ENCODE data around the gene SRRM4. TPM values are rescaled to one million over a fixed set of nuclear protein-coding genes. Genes with fewer than 3 reads are reported as not detected.
A peak's percentile ranks its signal among the peaks of the same experiment; 100 is the strongest.

Gene SRRM4
- total RNA-seq, 4 donors from 2014 or later = under 0.01 to 0.14 (median 0.09) TPM; not detected in 1

DNA sequence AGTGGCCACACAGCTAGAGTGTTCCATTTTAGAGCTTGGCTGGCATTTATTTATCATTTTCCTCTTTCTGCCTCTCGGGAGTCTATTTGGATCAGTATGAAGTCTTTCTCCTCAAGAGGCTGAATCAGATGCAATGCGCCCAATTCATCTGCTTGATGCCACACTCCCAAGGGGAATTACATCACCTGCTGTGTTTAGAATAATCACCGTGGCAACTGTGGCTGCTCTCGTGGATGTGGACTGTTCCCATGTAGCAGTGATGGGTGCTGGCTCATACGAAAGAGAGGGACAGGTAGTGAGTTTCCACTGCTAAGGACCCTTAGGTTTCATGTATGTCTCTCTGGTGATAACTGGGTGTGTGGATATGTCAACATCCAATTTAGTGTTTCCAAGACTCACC lies 70.7 kb downstream of the SRRM4 start:
- TF ChIP-seq, protein P1, sequence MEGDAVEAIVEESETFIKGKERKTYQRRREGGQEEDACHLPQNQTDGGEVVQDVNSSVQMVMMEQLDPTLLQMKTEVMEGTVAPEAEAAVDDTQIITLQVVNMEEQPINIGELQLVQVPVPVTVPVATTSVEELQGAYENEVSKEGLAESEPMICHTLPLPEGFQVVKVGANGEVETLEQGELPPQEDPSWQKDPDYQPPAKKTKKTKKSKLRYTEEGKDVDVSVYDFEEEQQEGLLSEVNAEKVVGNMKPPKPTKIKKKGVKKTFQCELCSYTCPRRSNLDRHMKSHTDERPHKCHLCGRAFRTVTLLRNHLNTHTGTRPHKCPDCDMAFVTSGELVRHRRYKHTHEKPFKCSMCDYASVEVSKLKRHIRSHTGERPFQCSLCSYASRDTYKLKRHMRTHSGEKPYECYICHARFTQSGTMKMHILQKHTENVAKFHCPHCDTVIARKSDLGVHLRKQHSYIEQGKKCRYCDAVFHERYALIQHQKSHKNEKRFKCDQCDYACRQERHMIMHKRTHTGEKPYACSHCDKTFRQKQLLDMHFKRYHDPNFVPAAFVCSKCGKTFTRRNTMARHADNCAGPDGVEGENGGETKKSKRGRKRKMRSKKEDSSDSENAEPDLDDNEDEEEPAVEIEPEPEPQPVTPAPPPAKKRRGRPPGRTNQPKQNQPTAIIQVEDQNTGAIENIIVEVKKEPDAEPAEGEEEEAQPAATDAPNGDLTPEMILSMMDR (IDR thresholded peaks at IDR 0.05) = no peak
- no peak for TF ChIP-seq POLR2A (IDR thresholded peaks at IDR 0.05)
- no peaks in the 10 kb centered on the region for H3K9me3 ChIP-seq
- no peak overlapping the region for H3K4me3 ChIP-seq
- H3K36me3 ChIP-seq = no peaks in the 10 kb centered on the region
- H3K27ac ChIP-seq = no peak overlapping the region
- no peak for DNase-seq
- no peaks in the 10 kb centered on the region for H3K27me3 ChIP-seq
- intact Hi-C loops (cut with DNase I; ENCODE audit: low total_unique reads) = no loop called here
- H3K4me1 ChIP-seq = no peaks in the 10 kb centered on the region

DNA sequence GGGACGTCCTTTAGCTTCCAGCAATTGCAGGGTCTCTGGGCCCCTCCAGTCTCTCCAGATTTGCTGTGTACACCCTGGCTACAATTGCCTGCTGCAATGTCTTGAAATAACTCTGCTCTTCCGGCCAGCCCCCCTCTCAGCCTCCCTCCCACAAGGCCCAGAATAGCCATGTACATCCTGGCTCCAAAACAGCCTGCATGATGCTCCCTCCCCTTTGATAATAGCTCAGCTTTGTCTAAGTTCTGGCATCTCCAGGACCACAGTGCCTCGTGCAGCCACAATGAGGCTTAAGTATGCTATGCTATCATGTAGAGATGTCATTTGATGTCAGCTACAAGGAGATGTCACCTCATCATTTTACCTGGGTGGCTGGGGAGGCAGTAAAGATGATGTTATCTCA lies 74.6 kb downstream of the SRRM4 start:
- H3K4me3 ChIP-seq = no peak overlapping the region
- H3K4me1 ChIP-seq = no peaks in the 10 kb centered on the region
- H3K9me3 ChIP-seq = no peaks in the 10 kb centered on the region
- no peak overlapping the region for H3K27ac ChIP-seq
- no peaks in the 10 kb centered on the region for H3K27me3 ChIP-seq
- no peak for DNase-seq
- intact Hi-C loops (cut with DNase I; ENCODE audit: low total_unique reads) = no loop called here
- TF ChIP-seq POLR2A (IDR thresholded peaks at IDR 0.05) = no peak
- TF ChIP-seq, protein P1 (IDR thresholded peaks at IDR 0.05) = no peak
- H3K36me3 ChIP-seq = no peaks in the 10 kb centered on the region

DNA sequence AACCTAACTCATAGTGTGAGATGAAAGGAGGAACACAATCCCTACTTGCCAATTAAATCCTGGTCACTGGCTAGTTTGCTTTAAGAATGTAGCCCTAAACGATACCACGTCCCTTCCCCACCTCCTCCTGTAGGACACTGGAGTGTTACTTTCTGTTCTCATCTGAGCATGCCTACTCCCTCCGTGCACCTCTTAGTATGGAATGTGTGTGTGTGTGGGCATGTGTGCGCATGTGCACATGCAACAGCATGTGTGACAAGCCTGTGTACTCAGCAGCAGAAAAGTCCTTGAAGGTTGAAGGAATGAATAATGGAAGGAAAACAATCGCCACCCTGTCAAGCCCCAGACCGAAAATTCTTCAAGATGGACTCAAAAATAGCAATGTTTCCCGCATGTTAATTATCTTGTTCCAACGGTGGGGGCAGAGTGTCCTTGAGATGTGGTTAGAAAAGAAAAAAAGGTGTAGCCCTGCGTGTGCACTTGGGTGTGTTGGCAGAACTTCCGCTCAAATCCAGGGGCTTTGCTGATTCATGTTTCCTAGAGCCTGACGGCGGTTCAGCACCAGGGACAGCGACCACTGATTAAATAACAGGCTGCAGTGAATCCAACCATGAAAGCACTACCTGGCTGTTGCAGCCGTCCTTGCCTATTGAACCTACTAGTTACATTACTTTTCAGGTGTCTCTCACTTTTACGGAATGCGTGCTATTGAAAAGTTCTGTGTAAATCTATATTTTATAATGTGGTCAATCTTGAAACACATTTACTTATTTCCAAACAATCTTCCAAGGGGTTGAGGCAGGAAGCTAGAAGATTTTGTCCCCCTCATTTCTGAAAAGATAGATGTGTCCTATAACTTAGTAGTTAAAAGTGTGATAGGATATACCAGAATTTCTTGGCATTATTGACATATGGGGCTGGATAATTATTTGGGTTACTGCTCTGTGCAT lies 79.8 kb downstream of the SRRM4 start:
- intact Hi-C loops (cut with DNase I; ENCODE audit: low total_unique reads) = no loop called here
- Histone ChIP-seq H3K36me3 (no peaks in the 10 kb centered on the region), H3K27ac (no peak overlapping the region), H3K4me1 (no peaks in the 10 kb centered on the region), H3K27me3 (no peaks in the 10 kb centered on the region), H3K4me3 (no peak overlapping the region), H3K9me3 (no peaks in the 10 kb centered on the region)
- TF ChIP-seq POLR2A (IDR thresholded peaks at IDR 0.05) = no peak
- TF ChIP-seq, protein P1 (IDR thresholded peaks at IDR 0.05) = no peak
- DNase-seq = peak in 1 of 2 donors; percentile 14

DNA sequence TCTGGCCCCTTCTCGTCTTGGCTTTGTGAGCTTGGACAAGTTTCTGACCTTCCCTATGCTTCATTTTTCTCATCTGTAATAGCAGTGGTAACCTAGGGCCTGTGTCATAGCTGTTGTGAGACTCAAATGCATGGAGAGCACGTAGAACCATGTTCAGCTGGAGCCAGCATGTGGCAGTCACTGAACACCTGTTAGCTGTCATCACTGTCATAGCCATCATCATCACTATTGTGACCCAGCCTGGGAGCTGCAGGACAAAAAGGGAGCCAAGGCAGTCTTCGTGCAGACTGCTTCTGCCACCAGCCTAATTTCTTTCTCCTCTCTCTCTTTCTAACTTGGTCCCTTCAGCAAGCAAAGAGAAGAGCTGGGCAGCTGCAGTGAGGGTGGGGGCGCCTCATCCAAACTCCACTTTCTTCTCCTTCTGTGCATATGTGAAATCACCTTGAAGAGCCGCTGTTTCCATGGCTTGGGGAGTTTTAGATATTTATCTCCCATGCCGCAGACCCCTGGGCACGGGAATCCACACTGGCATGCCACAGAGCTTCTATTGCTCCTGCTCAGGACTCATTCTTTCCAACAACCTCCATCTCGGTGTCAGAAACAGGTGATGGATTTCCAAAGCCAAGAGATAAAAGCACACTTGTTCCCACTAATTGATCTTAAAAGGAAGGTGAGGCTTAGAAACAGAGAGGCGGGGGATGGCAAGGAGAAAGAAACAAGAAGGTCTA lies 87.0 kb downstream of the SRRM4 start:
- H3K4me3 ChIP-seq = no peak overlapping the region
- H3K27me3 ChIP-seq = no peaks in the 10 kb centered on the region
- TF ChIP-seq POLR2A (IDR thresholded peaks at IDR 0.05) = no peak
- TF ChIP-seq, protein P1 (IDR thresholded peaks at IDR 0.05) = no peak
- intact Hi-C loops (cut with DNase I; ENCODE audit: low total_unique reads) = no loop called here
- no peak for DNase-seq
- H3K4me1 ChIP-seq = no peaks in the 10 kb centered on the region
- no peak overlapping the region for H3K27ac ChIP-seq
- H3K9me3 ChIP-seq = no peaks in the 10 kb centered on the region
- H3K36me3 ChIP-seq = no peaks in the 10 kb centered on the region

DNA sequence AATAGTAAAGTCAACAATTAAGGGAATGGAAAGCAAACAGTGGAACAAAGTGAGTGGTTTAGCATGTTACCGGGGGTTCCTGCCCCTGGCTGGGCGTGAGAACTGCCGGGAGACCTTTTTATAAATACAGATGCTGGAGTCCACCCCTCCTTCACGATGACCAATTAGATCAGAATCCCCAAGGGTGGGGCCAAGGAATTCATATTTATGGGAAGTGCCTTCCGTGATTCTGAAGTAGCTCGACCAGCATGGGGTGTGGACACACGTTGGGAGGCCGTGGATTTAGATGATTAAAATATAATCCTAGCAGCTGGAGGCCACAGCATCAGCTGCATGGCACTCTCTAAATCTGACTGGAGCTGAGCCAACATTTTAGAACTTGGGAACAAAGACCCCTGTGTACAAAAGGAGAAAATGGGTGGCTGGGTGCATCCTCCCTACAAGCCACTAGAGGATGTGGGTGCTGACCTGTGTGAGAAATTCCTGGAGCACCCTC lies 87.9 kb downstream of the SRRM4 start:
- Histone ChIP-seq H3K36me3 (no peaks in the 10 kb centered on the region), H3K4me3 (no peak overlapping the region), H3K27me3 (no peaks in the 10 kb centered on the region), H3K4me1 (no peaks in the 10 kb centered on the region), H3K9me3 (no peaks in the 10 kb centered on the region), H3K27ac (no peak overlapping the region)
- no peak for TF ChIP-seq POLR2A (IDR thresholded peaks at IDR 0.05)
- TF ChIP-seq, protein P1 (IDR thresholded peaks at IDR 0.05) = no peak
- intact Hi-C loops (cut with DNase I; ENCODE audit: low total_unique reads) = no loop called here
- no peak for DNase-seq

Data from uterus (tissue), 4 donors.